Embryonic facial prominence (tissue), 1 donor: ENCODE data around the gene ART5.

Experiments used
- DNase-seq: peaks from one replicate; pipeline ENCODE4 v3.0.0-alpha.2; 2016; ENCODE audit errors: extremely low spot score

The ART5 gene

DNA sequence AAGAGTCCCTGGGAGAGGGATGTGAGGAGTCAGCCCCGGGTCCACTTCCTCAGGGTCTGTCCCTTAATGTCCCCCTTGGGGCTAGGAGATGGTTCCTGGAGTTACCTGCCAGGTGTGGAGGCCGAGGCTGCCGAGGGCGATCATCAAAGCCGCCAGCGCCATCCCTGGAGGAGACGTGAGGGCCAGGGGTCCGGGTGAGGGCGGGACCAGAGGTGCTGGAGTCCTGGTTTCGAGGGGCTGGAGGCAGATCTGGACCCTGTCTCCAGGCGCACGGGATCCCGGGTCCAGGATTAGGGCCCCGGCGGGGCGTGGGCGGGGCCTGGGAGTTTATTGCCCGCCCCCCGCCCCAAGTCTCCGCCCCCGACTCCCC lies at the start of gene ART5:
ART5 (minus strand) TSS at position 292 of the 370 bp plus-strand sequence; CDS start at position 162, 130 bp downstream.
- DNase-seq = no peak

DNA sequence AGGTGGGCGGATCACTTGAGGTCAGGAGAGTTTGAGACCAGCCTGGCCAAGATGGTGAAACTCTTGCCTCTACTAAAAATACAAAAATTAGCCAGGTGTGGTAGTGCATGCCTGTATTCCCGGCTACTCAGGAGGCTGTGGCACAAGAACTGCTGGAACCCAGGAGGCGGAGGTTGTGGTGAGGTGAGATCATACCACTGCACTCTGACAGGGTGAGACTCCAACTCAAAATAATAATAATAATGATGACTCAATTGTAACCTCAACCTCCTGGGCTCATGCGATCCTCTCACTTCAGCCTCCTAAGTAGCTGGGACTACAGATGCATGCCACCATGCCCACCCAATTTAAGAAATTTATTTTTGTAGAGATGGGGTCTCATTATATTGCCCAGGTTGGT lies 45.0 kb upstream of the ART5 start:
- no peak for DNase-seq

DNA sequence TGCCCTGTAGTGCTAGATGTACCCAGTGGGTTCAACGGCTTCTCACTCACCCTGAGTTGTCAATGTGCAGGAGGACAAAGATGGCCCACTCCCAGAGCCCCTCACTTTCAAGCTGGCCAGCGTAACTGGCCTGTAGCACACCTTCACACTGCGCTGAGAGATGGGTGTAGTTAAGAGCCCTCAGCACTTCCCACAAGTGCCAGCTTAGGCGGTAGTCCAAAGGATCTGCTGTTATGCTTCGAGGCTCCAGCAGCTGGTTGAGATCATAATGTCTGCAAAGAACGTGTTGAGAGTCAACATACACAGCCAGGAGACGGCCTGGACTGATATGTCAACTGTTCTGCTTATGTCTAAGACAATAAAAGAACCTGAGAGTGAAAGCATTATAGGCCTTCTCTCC lies 44.1 kb upstream of the ART5 start:
- no peak for DNase-seq

DNA sequence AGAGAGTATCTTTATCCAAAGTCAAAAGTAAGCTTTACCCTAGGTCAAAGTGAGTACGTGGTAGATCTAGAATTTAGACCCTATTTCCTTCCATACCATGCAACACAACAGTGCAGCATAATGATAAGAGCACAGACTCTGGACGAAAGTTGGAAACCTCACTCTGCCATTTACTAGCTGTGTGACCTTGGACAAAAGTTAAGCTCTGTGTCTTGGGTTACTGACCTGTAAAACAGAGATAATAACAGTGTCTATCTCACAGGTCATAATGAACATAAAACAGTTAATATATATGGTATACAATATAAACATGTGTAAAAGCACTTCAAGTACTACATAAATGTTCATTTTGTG lies 43.0 kb upstream of the ART5 start:
- no peak for DNase-seq

DNA sequence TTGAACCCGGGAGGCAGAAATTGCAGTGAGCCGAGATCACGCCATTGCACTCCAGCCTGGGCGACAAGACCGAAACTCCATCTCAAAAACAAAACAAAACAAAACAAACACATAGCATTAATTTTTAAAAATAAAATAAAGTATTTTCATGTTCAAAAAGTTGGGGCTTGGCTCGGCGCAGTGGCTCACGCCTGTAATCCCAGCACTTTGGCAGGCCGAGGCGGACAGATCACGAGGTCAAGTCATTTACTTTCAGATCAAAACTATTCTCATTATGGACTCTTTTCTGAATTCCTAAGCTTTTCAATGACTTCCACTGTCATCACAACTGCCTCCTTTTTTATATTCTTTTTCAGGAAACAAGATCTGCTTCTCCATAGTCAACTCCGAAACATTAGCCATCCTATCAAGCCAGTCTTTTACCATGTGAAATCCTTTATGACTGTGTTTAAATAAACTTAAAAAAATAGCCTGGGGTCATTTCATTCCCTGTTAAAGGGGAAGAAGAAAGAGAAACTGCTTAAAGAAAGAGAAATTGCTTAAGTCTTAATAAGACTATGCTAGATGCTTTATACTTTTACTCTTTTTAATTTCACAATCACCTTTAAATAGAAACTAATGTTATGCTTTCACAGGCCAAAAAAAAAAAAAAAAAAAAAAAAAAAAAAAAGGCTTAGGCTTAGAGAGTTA lies 42.5 kb upstream of the ART5 start:
- no peak for DNase-seq

- no peak for DNase-seq
Measured at GRCh38 chr11:3683039-3683438, 41.2 kb upstream of the ART5 start.

- DNase-seq = no peak
Measured at GRCh38 chr11:3679077-3679476, 37.3 kb upstream of the ART5 start.

DNA sequence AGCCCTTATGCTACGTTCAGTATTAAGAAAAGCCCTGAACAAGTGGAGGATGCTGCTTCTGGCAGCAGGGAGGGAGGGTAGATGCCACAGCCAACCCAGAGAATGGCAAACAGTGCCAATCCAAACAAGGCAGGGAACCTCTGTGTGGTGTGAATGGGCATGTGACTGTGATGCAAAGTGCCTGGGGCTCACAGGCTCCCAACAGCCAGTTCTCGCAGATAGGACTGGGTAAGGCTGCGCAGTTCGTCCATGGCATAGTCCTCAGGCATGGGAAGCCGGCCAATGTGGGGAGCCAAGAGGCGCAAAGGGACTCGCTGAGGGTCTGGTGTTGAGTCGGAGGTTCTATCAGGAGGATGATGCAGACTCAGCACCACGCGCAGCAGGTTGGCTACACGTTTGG lies 34.2 kb upstream of the ART5 start:
- DNase-seq = no peak

DNA sequence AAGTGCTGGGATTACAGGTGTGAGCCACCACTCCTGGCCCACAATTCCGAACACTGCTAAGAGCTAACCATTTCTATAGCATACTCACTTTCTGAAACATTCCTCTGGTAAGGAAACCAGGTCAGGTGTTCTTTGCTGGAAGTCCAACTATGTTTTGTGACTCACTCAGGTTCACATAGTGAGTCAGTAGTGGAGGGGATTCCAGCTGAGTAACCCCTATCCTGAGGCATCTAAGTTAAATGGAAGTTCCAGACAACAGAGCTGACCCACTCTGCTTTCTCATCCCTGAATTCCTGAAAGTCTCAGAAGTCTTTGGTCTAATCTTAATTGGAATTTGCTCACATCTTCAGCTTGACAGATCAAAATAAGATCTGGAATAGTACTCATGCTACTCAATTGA lies 32.4 kb upstream of the ART5 start:
- no peak for DNase-seq

- DNase-seq = no peak
Measured at GRCh38 chr11:3671334-3672254, 29.8 kb upstream of the ART5 start, which contains the start of gene CHRNA10. CHRNA10 (minus strand) TSS chr11:3671384; CDS start chr11:3671312, 72 bp downstream.

DNA sequence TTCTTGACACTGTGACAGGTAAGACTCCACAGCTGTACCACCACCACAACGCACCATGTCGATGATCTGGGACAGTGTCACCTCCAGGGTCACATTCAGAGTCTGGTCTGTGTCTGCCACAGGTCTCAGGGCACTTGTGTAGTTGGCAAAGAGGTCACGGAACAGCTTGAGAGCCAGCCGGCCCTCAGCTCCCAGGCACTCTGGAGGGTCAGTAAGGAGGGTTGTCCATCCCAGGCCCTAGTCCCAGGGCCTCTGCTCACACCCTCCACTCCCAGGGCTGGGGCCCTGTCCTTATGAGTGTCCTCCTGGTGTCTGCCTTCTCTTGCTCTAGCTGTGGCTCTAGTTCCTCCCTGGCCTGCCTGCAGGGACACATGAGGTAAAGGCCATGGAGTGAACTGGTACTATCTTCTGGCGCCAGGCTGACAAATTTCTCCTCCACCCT lies 28.0 kb upstream of the ART5 start:
- DNase-seq = no peak

- no peak for DNase-seq
Measured at GRCh38 chr11:3669128-3669527, 27.3 kb upstream of the ART5 start.

- DNase-seq = no peak
Measured at GRCh38 chr11:3667149-3668035, 25.6 kb upstream of the ART5 start.

GRCh38 chr11:3666023-3666530 lies 24.3 kb upstream of the ART5 start:
- DNase-seq = no peak

GRCh38 chr11:3665336-3666022 lies 23.7 kb upstream of the ART5 start:
- DNase-seq = no peak

- DNase-seq = no peak
Measured at GRCh38 chr11:3664032-3664630, 22.3 kb upstream of the ART5 start.

GRCh38 chr11:3662856-3663255 lies 21.1 kb upstream of the ART5 start:
- DNase-seq = no peak

DNA sequence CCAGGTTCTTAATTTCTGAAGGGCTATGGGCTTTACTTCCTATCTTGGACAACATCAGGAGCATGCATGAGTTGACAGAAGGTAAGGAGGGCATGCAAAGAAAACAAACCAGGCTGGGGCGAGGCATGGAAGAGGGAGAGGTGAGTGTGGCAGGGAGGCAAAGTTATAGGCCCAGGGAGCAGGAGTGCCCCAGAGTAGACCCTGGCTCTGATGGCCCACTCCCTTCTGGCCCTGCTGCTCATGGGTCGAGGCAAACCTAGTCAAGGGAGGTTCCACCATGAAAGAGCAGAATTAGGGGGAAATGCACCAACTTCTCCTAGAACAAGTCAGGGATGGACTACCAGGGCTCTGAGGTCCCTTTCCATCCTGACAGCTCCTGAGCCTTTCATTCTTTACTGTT lies 19.2 kb upstream of the ART5 start:
- no peak for DNase-seq

DNA sequence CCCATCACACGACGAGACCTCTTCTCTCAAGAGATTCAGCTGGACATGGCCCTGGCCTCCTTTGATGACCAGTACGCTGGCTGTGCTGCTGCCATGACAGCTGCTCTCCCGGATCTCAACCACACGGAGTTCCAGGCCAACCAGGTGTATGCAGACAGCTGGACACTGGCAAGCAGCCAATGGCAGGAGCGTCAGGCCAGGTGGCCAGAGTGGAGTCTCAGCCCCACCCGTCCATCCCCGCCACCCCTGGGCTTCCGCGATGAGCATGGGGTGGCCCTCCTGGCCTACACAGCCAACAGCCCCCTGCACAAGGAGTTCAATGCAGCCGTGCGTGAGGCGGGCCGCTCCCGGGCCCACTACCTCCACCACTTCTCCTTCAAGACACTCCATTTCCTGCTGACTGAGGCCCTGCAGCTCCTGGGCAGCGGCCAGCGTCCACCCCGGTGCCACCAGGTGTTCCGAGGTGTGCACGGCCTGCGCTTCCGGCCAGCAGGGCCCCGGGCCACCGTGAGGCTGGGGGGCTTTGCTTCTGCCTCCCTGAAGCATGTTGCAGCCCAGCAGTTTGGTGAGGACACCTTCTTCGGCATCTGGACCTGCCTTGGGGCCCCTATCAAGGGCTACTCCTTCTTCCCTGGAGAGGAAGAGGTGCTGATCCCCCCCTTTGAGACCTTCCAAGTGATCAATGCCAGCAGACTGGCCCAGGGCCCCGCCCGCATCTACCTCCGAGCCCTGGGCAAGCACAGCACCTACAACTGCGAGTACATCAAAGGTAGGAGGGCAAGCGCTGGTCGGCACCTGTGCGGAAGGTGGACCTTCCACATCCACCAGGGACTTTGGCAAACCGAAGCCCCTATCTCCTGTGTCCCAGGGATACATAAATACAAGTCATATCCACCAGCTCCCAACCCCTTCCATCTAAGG lies 18.1 kb upstream of the ART5 start:
- no peak for DNase-seq

GRCh38 chr11:3658252-3658651 lies 16.5 kb upstream of the ART5 start:
- DNase-seq = no peak
